Thoracic aorta (tissue), 2 donors: ENCODE results near the gene TNS3. TPM values are rescaled to one million over a fixed set of nuclear protein-coding genes. Genes with fewer than 3 reads are reported as not detected.

Experiments used
- ATAC-seq: fragments of 150-250 bp; one replicate; pipeline ENCODE4 v1.8.0; 2017; ENCODE audit warnings: low read depth; ENCODE audit not compliant: insufficient number of reproducible peaks, low FRiP score
- DNase-seq: peaks from one replicate; pipeline ENCODE4 v3.0.0-alpha.2; 2020; ENCODE audit warnings: low spot score
- H3K27ac ChIP-seq, 2 donors: fragments of 200-600 bp; sonication (generic); 1 replicate in 1 of 2; 2 replicates in 1 of 2; pipeline ENCODE4 v1.5.1; 2016; ENCODE audit warnings: mild to moderate bottlenecking in 2 of 2, moderate library complexity in 2 of 2
- H3K27me3 ChIP-seq: fragments of 200-600 bp; sonication (generic); replicated peaks from 2 replicates; pipeline ENCODE4 v1.6.0; 2016; ENCODE audit warnings: mild to moderate bottlenecking; ENCODE audit not compliant: insufficient read depth
- H3K36me3 ChIP-seq: fragments of 200-600 bp; sonication (generic); one replicate; pipeline ENCODE4 v1.5.1; 2016
- H3K4me1 ChIP-seq, 2 donors: fragments of 200-600 bp; sonication (generic); 1 replicate in 1 of 2; 2 replicates in 1 of 2; pipeline versions ENCODE4 v1.5.1 to v1.6.0; 2016; ENCODE audit warnings: low read depth in 2 of 2, mild to moderate bottlenecking in 1 of 2; ENCODE audit not compliant: control insufficient read depth in 1 of 2
- H3K4me3 ChIP-seq: fragments of 200-600 bp; sonication (generic); 2 replicates; pipeline ENCODE4 v1.5.1; 2016; ENCODE audit warnings: mild to moderate bottlenecking
- H3K9me3 ChIP-seq: fragments of 200-600 bp; sonication (generic); 2 replicates; pipeline ENCODE4 v1.5.1; 2016
- CTCF ChIP-seq: fragments of 200-600 bp; sonication (generic); IDR thresholded peaks from one replicate; pipeline ENCODE4 v1.5.1; 2019; ENCODE audit warnings: antibody characterized with exemption
- total RNA-seq, 2 donors: library from RNA; depleted of rRNA; stranded (reverse); fragments of >200 nt; gene quantifications; one replicate each; pipeline versions ENCODE4 v1.1.0 to v1.2.3, GENCODE V29; 2016

TNS3 gene
- total RNA-seq, 2 donors from 2014 or later = 138 to 151 TPM

DNA sequence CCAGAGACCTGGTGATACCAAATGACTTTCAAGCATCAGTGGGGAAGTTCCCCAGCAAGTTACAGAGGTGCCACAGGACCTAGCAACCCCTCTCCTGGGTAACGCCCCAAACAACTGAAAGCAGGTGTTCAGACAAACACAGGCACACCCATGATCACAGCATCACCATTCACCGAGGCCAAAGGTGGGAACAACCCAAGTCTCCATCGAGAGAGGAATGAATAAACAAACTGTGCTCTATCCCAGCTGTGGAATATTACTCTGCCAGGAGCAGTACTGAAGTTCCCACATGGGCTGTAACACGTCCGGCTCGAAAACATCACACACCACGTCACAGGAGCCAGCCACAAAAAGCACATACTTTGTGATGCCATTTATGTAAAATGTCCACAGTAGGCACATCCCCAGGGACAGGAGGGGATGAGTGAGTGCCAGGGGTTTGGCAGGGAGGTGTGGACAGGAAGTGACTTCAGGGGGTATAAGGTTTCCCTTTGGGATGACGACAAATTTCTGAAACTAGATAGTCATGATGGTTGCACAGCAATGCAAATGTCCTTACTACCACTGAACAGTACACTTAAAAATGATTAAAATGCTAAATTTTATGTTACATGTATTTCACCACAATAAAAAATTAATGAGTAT lies 222.8 kb downstream of the TNS3 start:
- H3K27ac ChIP-seq = no peak overlapping the region
- no peak overlapping the region for H3K4me3 ChIP-seq
- no peak for TF ChIP-seq CTCF

GRCh38 chr7:47358357-47358756 lies 223.6 kb downstream of the TNS3 start:
- ATAC-seq (no peak), DNase-seq (no peak)
- Histone ChIP-seq H3K27ac (no peak overlapping the region), H3K9me3 (no peaks in the 10 kb centered on the region), H3K4me3 (no peak overlapping the region), H3K27me3 (no peaks in the 10 kb centered on the region), H3K4me1 (no peaks in the 10 kb centered on the region), H3K36me3 (no peaks in the 10 kb centered on the region)
- TF ChIP-seq CTCF = no peak

More for the DNA sequence above, 222.8 kb downstream of the TNS3 start:
- no peaks in the 10 kb centered on the region for H3K4me1 ChIP-seq
- no peaks in the 10 kb centered on the region for H3K9me3 ChIP-seq
- H3K27me3 ChIP-seq = no peaks in the 10 kb centered on the region
- no peaks in the 10 kb centered on the region for H3K36me3 ChIP-seq
- no peak for ATAC-seq
- no peak for DNase-seq

- H3K4me1 ChIP-seq = no peaks in the 10 kb centered on the region
- no peak overlapping the region for H3K27ac ChIP-seq
- TF ChIP-seq CTCF = no peak
- DNase-seq (no peak), ATAC-seq (no peak)
- H3K4me3 ChIP-seq = no peak overlapping the region
- no peaks in the 10 kb centered on the region for H3K9me3 ChIP-seq
- no peaks in the 10 kb centered on the region for H3K36me3 ChIP-seq
- no peaks in the 10 kb centered on the region for H3K27me3 ChIP-seq
Observed at GRCh38 chr7:47357863-47358262, 224.0 kb downstream of the TNS3 start.

DNA sequence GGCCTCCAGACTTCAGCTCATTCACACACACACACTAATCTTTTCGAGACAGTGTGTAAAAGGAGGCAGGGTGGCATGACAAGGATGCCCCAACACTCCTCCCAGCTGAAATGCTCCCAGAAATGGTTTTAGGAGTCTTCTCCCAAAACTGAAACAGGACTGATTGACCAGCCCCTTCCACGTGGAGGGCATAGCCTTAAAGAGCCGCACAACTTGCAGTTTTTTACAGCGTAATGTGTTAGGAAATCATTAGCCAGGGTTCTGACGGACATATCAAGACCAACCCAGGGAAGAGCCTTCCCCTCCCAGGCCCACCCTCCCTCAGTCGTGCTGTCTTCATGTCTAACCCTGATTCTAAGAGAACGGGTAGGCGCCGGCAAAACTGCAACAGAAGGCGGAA lies 224.6 kb downstream of the TNS3 start:
- H3K4me3 ChIP-seq = no peak overlapping the region
- no peak overlapping the region for H3K27ac ChIP-seq
- ATAC-seq (no peak), DNase-seq (no peak)
- H3K9me3 ChIP-seq = no peaks in the 10 kb centered on the region
- H3K36me3 ChIP-seq = no peaks in the 10 kb centered on the region
- no peak for TF ChIP-seq CTCF
- H3K27me3 ChIP-seq = no peaks in the 10 kb centered on the region
- no peaks in the 10 kb centered on the region for H3K4me1 ChIP-seq

- TF ChIP-seq CTCF = no peak
- DNase-seq (no peak), ATAC-seq (no peak)
- Histone ChIP-seq H3K9me3 (no peaks in the 10 kb centered on the region), H3K36me3 (no peaks in the 10 kb centered on the region), H3K27me3 (no peaks in the 10 kb centered on the region), H3K4me3 (no peak overlapping the region), H3K27ac (no peak overlapping the region), H3K4me1 (no peaks in the 10 kb centered on the region)
Observed at GRCh38 chr7:47356261-47356660, 225.7 kb downstream of the TNS3 start.
